GM19351 (cell line): Measurements from ENCODE around the gene SP6.

Experiments used
- ATAC-seq: cut with Tn5 transposase; IDR thresholded peaks from one replicate; pipeline ENCODE4 v1.9.1; 2021; ENCODE audit warnings: mild to moderate bottlenecking, moderate library complexity; ENCODE audit not compliant: unreplicated experiment

Gene SP6

GRCh38 chr17:47857551-47858455 is 6.8 kb upstream of the SP6 start:
- no peak for ATAC-seq

- ATAC-seq = no peak
Observed at GRCh38 chr17:47856830-47857229, 5.9 kb upstream of the SP6 start.

- ATAC-seq = no peak
Observed at GRCh38 chr17:47855737-47856136, 4.8 kb upstream of the SP6 start.

GRCh38 chr17:47853616-47854015 is 2.7 kb upstream of the SP6 start:
- no peak for ATAC-seq

GRCh38 chr17:47852113-47852949 is 1.4 kb upstream of the SP6 start:
- no peak for ATAC-seq

- no peak for ATAC-seq
Observed at GRCh38 chr17:47851764-47852112, 775 bp upstream of the SP6 start.

- ATAC-seq = no peak
Observed at GRCh38 chr17:47850373-47850691, 631 bp downstream of the SP6 start.

GRCh38 chr17:47848198-47848513 is 2.8 kb downstream of the SP6 start:
- ATAC-seq = no peak

- no peak for ATAC-seq
Observed at GRCh38 chr17:47847341-47848197, 3.4 kb downstream of the SP6 start.

- ATAC-seq = no peak
Observed at GRCh38 chr17:47846716-47847340, 4.1 kb downstream of the SP6 start.

GRCh38 chr17:47845716-47846075 is 5.3 kb downstream of the SP6 start:
- ATAC-seq = no peak

- no peak for ATAC-seq
Observed at GRCh38 chr17:47844814-47845715, 5.9 kb downstream of the SP6 start.

- no peak for ATAC-seq
Observed at GRCh38 chr17:47844227-47844626, 6.7 kb downstream of the SP6 start.

- ATAC-seq = no peak
Observed at GRCh38 chr17:47843391-47843730, 7.6 kb downstream of the SP6 start.

GRCh38 chr17:47841488-47842291 is 9.3 kb downstream of the SP6 start:
- no peak for ATAC-seq

GRCh38 chr17:47840742-47841487 is 10.0 kb downstream of the SP6 start, which contains the start of gene SCRN2:
Gene SCRN2 (minus strand): TSS chr17:47841273. CDS start chr17:47840843, 430 bp downstream.
- ATAC-seq = peak; percentile 90

GRCh38 chr17:47840001-47840741 is 10.8 kb downstream of the SP6 start:
- ATAC-seq = peak; percentile 8

GRCh38 chr17:47839071-47839470 is 11.9 kb downstream of the SP6 start:
- no peak for ATAC-seq
